ENCODE results near the gene ZC3H8. TPM values are rescaled to one million over a fixed set of nuclear protein-coding genes. Genes with fewer than 3 reads are reported as not detected.

Gene ZC3H8
- total RNA-seq, 1 donor from 2014 or later: 10.6 TPM

DNA sequence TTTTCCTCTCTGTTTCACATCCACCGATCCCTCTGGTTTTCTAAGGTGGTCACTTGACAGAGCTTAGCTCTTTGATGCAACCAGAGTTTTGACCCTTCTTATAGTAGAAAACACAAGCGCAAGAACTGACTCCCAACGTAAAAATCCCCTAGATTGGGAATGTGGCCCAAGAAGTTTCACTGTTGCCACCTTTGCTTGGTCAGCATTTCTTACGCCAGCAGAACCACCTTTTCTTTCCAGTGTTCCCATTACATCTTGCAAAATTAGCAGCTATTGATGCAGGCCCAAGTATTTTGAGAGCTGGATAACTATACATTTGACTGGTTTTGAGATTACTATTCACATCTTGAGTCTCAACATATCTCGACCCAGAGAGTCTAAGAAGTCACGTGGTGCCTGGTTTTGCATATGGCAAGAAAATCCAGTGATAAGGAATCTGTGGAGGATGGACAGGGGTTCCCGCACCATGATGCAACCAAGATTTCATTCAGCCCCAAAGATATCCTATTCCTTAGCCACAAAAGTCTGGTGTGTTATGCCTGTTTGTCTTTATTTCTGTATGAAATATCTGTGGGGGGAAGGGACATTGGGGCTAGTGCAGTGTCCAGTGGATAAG, 78.8 kb downstream of the ZC3H8 start:
- ATAC-seq: no peak
- intact Hi-C loops (cut with DNase I): no loop called here
- no peak for DNase-seq (ENCODE audit: missing footprints)

DNA sequence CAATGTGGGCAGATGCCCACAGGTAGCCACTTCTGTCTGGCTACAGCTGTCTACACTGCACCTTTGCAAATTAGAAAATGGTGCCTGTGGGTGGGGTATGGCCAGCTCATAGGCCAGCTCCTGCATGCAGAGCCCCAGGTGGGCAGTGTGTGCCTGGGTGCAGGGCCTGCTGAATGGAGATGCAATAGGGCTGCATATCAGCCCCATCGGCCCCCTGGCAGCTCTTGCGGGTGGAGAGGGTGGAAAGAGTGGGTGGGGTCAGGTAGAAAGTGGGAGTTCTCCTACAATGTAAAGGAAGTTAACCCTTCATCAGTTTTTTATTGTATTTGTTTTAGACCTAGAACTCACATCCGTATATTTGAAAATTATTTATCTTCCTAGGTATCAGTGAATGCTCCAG, 79.5 kb downstream of the ZC3H8 start:
- intact Hi-C loops (cut with DNase I): no loop called here
- ATAC-seq: no peak
- no peak for DNase-seq (ENCODE audit: missing footprints)

DNA sequence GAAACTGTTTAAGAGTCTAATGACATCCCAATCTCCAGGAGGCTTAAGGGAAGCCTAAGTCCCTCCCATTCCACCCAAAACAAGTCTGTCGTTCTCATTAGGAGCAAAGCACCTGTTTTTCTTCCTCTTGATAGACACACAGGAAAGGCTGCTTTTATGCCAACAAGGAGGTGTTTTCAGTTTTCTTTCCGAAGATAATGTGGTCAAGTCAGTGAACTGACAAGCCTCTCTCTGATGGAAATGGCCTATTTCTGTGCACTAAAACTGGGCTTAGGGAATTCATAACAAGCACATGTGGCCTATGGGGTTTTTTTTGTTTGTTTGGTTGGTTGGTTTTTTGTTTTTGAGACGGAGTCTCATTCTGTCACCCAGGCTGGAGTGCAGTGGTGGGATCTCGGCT, 80.5 kb downstream of the ZC3H8 start:
- intact Hi-C loops (cut with DNase I): no loop called here

DNA sequence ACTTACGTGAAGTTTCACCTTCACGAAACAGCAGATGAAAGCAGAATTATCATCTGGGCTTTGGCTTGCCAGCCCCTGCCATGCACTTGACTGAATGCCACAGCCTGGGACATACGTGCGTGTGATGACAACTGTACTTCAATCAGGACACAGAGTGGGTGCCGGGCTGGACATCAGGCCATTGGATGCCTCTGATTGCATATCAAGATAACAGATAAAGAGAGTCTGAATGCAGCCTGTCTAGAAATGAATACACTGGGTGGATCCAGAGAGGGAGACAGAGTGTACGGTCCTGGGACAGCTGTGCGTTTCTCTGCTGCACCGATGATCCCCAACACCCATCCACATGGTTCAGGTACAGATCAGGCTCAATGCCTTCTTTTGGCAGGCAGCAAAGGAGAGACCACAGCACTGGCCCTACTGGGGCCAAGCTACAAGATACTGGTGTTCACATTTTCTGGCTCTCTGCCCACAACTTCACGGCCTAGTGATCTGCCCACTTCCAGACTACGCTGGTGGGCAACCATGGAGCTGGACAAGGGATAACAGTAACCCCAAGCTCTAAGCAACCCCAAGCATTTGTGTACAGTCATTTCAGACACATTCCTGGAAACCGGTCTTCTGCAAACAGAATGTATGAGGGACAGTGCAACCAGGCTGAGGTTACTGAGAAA, 81.1 kb downstream of the ZC3H8 start:
- DNase-seq (ENCODE audit: missing footprints) (peak; percentile 57), ATAC-seq (no peak)
- intact Hi-C loops (cut with DNase I): no loop called here

More for the DNA sequence above, 80.5 kb downstream of the ZC3H8 start:
- ATAC-seq: no peak
- no peak for DNase-seq (ENCODE audit: missing footprints)

DNA sequence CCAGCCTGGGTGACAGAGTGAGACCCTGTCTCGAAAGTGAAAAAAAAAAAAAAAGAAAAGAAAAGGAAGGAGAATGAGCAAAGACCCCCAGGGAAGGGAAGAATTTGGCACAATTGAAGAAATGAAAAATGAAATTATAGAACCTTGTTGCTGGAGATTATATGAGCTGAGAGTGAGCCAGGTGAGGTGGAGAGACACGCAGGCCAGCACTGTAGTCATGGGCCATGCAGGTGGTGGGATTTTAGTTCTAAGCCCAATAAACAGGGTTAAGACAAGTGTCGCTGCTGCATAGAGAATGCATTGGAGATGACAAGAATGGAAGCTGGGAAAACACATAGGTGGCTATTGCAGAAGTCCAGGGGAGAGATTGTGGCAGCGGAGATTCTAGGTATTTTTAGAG, 84.3 kb downstream of the ZC3H8 start:
- no peak for DNase-seq (ENCODE audit: missing footprints)
- intact Hi-C loops (cut with DNase I): no loop called here
- ATAC-seq: no peak

DNA sequence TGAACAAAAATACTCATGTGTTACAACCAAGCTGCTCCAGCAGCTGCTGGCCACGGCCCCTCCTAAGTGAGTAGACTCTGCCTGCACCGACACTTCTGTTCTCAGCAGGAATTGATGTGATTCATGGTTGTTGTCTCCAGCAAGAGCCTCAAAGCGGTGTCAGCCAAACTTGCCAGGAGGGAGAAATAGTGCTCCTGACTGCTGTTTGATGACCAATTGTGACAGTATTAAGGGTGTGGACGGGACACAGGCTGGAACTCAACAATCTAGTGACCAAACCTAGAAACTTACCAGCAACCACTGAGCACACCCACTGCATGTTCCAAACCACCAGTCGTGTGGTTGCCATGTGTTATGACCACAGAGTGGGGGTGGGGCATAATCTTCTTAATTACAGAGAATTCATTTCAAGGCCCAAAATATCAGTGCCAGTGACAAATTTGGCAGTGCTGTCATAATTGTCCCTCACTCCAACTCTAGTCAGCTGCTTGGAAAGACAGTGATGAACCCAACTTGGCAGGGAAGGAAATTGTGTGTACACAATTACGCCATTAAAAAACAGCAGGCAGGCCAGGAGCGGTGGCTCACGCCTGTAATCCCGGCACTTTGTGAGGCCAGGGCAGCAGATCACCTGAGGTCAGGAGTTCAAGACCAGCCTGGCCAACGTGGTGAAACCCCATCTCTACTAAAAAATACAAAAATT, 86.3 kb downstream of the ZC3H8 start:
- intact Hi-C loops (cut with DNase I): no loop called here
- no peak for ATAC-seq
- no peak for DNase-seq (ENCODE audit: missing footprints)

DNA sequence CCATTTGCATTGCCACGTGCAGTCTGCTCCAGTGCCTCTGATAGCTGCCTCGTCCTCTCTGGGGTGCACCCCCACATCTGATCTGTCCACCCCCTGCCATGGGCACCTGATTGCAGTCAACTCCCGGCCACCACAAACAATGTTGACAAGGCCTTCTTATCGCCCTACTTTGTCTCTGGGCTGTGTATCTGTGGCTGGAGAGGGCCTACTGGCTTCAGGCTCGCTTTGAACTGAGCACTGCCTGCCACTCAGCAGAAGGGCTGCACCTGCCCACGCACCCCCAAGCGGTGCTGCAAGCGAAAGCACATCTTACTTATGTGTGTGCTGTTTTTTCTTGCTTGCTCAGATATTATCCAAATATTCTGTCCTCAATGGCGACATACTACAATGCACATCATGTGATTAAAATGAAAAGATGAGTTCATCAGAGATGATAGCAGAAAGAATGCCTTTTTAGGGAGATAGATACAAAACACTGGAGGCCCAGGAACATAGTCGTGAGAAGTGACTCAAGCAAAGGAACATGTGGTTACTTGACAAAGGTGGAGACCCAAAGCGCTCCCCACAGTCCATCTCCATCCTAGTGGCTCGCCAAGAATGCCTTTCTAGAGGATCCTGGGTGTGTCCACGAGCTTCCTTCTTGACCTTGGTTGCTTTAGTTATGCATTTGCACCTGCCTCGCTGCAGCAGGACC, 87.9 kb downstream of the ZC3H8 start:
- ATAC-seq (no peak), DNase-seq (ENCODE audit: missing footprints) (no peak)
- intact Hi-C loops (cut with DNase I): no loop called here

DNA sequence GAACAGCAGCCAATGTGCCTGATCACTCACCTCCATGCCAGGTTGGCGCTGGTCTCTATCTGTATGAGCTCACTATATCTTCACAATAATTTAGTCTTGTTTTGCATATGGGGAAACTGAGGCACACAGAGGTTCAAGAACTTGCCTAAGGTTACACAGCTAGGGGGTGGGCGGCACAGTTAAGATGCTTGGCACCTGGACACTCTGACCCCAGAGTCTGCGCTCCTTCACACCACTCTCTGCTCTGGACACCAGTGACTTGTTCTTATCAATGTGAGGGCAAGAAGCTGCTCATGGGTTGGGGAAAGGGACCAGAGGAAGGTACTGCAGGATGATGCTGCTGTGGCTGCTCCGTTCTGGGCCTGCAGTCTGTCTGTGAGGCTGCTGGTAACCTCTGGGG, 89.5 kb downstream of the ZC3H8 start:
- intact Hi-C loops (cut with DNase I): no loop called here
- no peak for DNase-seq (ENCODE audit: missing footprints)
- no peak for ATAC-seq

DNA sequence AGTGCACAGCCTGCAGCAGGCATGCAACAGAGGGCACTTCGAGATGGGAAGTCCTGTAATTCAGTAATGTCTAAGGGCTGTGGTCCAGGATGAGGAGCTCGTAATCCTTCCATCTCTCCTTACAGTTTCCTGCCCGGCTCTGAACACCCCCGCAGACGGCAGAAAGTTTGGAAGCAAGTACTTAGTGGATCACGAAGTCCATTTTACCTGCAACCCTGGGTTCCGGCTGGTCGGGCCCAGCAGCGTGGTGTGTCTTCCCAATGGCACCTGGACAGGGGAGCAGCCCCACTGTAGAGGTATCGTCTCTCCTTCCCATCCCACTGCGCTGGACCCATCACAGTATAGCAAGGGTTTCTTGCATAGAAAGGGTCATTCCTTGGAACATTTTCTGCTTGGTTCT, 90.0 kb downstream of the ZC3H8 start:
- no peak for DNase-seq (ENCODE audit: missing footprints)
- intact Hi-C loops (cut with DNase I): no loop called here
- ATAC-seq: no peak

DNA sequence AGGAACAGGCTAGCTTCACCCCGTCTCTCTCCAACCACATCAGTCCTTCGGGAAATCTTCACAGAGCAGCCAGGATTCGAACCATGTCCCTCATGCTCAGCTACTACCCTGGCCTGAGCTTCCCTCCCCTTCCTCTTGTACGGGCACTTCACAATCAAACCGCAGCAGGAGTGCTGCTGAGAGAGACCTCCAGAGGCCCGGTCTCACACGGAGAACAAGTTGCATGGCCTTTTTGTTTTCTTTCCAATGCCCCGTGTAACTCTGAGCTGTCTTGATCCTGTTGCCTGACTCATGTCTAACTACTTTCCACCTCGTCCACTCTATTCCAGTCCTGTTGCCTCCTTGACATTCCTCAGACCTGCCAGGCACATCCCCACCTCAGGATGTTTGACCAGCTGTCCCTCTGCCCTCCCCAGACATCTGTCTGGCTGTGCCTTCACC, 91.3 kb downstream of the ZC3H8 start:
- DNase-seq (ENCODE audit: missing footprints): no peak
- no peak for ATAC-seq
- intact Hi-C loops (cut with DNase I): no loop called here

DNA sequence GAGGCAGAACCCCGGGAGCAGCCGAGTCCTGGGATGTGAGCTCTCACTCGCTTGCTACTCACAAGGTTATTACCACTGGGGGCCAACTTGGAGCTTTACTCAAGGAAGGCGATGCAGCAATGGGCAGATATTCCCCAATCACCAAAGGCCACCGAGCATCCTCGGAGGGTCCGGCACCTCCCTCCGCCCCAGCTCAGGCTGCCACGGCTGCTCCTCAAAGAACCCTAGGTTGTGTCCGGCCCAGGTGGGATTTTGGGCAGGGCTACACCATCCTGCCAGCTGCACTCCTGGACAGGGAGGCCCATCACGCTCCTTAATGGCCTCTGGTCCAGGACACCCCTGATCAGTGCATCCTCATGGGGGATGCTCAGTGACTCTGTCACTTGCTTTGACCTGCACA, 91.9 kb downstream of the ZC3H8 start:
- intact Hi-C loops (cut with DNase I): no loop called here
- DNase-seq (ENCODE audit: missing footprints) (no peak), ATAC-seq (no peak)

DNA sequence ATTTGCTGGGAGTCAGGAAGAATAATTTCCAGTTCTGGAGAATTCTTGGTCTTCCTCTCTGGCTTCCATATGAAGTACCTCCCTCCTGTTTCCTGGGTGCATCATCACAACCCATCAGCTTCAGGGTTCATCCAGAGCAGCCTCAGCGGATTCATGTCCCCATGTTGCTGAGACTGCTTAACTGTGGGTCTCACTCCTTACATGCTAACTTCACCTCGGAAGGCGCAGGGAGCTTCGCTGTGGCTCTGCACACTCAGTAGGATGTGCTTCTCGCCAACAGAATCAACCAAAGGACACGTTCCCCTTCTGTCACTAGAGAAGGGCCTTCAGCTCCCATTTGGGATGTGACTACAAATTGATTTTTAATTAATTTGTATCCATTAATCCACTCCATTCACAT, 92.5 kb downstream of the ZC3H8 start:
- intact Hi-C loops (cut with DNase I): no loop called here
- no peak for ATAC-seq
- no peak for DNase-seq (ENCODE audit: missing footprints)

Other genes with a start within 250 kb of the ZC3H8 start
- gene TMEM87B, start 199.8 kb downstream of the ZC3H8 start, total RNA-seq: 6.5 TPM
- gene FBLN7, start 116.7 kb downstream of the ZC3H8 start, total RNA-seq: 0.54 TPM
- 16.1 TPM for gene ZC3H6, start 20.6 kb upstream of the ZC3H8 start, total RNA-seq
- 4.8 TPM for gene RGPD8, start 178.6 kb upstream of the ZC3H8 start, total RNA-seq
- 52.0 TPM for gene TTL, start 227.1 kb upstream of the ZC3H8 start, total RNA-seq